Esophagus muscularis mucosa (tissue), 4 donors: ENCODE data around the gene MMP8. TPM values are rescaled to one million over a fixed set of nuclear protein-coding genes. Genes with fewer than 3 reads are reported as not detected.

Experiments
- DNase-seq: peaks from one replicate; pipeline ENCODE4 v3.0.0-alpha.2; 2017; ENCODE audit errors: extremely low spot score
- H3K27ac ChIP-seq, 4 donors: fragments of 200-600 bp; sonication (generic); replicated peaks in 1 of 4; 1 replicate in 3 of 4; 2 replicates in 1 of 4; pipeline ENCODE4 v1.5.1; 2016 to 2019; ENCODE audit warnings: mild to moderate bottlenecking in 1 of 4
- H3K27me3 ChIP-seq, 4 donors: fragments of 200-600 bp; sonication (generic); one replicate each; pipeline versions ENCODE4 v1.5.1 to v1.6.0; 2016 to 2019
- H3K36me3 ChIP-seq, 4 donors: fragments of 200-600 bp; sonication (generic); one replicate each; pipeline ENCODE4 v1.5.1; 2016 to 2019
- H3K4me1 ChIP-seq, 4 donors: fragments of 200-600 bp; sonication (generic); one replicate each; pipeline ENCODE4 v1.5.1; 2016 to 2019
- H3K4me3 ChIP-seq, 4 donors: fragments of 200-600 bp; sonication (generic); 1 replicate in 2 of 4; 2 replicates in 2 of 4; pipeline ENCODE4 v1.5.1; 2016 to 2019; ENCODE audit warnings: mild to moderate bottlenecking in 4 of 4, moderate library complexity in 1 of 4
- H3K9me3 ChIP-seq, 4 donors: fragments of 200-600 bp; sonication (generic); 1 replicate in 3 of 4; 2 replicates in 1 of 4; pipeline ENCODE4 v1.5.1; 2016 to 2019
- EP300 ChIP-seq: sonication (generic); formaldehyde crosslinking; IDR thresholded peaks from one replicate; pipeline ENCODE4 v1.6.1; 2017; ENCODE audit warnings: antibody characterized with exemption
- POLR2A ChIP-seq: fragments of 450-650 bp; IDR thresholded peaks from one replicate; pipeline ENCODE4 v1.6.1; 2017; ENCODE audit warnings: antibody characterized with exemption, moderate library complexity, mild to moderate bottlenecking, low read depth
- POLR2AphosphoS5 ChIP-seq, 2 donors: sonication (generic); formaldehyde crosslinking; IDR thresholded peaks; one replicate each; pipeline ENCODE4 v1.6.1; 2017; ENCODE audit warnings: antibody characterized with exemption in 2 of 2
- WGBS: methylation state at CpG from one replicate; pipeline ENCODE4 v1.1.5; 2018; 5-methylcytosine and 5-hydroxymethylcytosine counted together
- intact Hi-C: fragments of 100-400 bp; cut with DNase I; formaldehyde crosslinking; loops from one replicate; pipeline ENCODE4 v1.15.1; 2023
- total RNA-seq, 4 donors: library from RNA; depleted of rRNA; stranded (reverse); fragments of >200 nt; gene quantifications; one replicate each; pipeline versions ENCODE4 v1.1.0 to v1.2.1, GENCODE V29; 2016
- TF ChIP-seq, protein P1 (sequence below), 3 experiments: fragments of 200-600 bp in 2 of 3; fragments of 450-650 bp in 1 of 3; sonication (generic) in 2 of 3; IDR thresholded peaks; one replicate each; pipeline ENCODE4 v1.5.1; 2017 to 2019; ENCODE audit warnings: antibody characterized with exemption in 3 of 3, mild to moderate bottlenecking in 2 of 3, moderate library complexity in 1 of 3

MMP8 gene, protein sequence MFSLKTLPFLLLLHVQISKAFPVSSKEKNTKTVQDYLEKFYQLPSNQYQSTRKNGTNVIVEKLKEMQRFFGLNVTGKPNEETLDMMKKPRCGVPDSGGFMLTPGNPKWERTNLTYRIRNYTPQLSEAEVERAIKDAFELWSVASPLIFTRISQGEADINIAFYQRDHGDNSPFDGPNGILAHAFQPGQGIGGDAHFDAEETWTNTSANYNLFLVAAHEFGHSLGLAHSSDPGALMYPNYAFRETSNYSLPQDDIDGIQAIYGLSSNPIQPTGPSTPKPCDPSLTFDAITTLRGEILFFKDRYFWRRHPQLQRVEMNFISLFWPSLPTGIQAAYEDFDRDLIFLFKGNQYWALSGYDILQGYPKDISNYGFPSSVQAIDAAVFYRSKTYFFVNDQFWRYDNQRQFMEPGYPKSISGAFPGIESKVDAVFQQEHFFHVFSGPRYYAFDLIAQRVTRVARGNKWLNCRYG
- total RNA-seq = 1 to 10 TPM in 1 of 4 donors, under 1 TPM in 1, not detected in 2; 0.23 to 1.3 TPM

DNA sequence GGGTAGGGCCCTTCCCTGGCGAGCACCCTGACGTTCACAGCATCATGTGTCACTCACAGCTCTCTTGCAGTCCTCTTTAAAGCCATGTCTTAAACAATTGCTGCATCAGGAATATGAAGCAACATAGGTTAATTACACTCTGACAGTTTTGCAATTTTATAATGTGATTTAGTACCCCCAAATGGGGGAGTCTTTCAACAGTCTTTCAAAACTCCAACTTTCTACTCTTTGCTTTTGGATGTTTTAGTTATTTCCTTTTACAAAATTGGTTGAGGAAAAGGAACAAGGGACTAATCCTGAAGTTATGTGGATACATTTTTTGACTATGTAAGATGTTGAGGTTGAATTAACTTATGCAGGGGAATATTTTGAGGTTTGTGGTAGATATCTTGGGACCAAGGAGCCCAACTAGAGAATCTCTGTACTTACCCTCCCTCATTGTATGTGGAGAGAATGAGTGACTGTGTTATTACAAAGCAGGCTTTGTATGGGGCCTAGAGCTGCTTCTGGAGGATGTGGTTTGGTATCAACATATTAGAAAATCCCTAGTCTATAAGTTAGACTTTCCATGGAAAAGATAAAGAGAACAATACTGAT lies at the start of gene MMP8:
Gene MMP8, minus strand, starts transcription at position 51 of the 597 bp plus-strand sequence. CDS start 99 bp downstream, outside the sequence.
- intact Hi-C loops = no loop called here
- Histone ChIP-seq H3K4me3 (no peak within 1 kb of the TSS), H3K36me3 (no peaks in the 10 kb centered on the region), H3K27ac (no peak within 1 kb of the TSS), H3K27me3 (no peaks in the 10 kb centered on the region), H3K4me1 (peaks cover 0 to 2% (median 0%) of the 10 kb centered on the region in 4 donors), H3K9me3 (peaks cover 0 to 5% (median 0%) of the 10 kb centered on the region in 4 donors)
- TF ChIP-seq, protein P1, sequence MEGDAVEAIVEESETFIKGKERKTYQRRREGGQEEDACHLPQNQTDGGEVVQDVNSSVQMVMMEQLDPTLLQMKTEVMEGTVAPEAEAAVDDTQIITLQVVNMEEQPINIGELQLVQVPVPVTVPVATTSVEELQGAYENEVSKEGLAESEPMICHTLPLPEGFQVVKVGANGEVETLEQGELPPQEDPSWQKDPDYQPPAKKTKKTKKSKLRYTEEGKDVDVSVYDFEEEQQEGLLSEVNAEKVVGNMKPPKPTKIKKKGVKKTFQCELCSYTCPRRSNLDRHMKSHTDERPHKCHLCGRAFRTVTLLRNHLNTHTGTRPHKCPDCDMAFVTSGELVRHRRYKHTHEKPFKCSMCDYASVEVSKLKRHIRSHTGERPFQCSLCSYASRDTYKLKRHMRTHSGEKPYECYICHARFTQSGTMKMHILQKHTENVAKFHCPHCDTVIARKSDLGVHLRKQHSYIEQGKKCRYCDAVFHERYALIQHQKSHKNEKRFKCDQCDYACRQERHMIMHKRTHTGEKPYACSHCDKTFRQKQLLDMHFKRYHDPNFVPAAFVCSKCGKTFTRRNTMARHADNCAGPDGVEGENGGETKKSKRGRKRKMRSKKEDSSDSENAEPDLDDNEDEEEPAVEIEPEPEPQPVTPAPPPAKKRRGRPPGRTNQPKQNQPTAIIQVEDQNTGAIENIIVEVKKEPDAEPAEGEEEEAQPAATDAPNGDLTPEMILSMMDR (IDR thresholded peaks at IDR 0.05) = no peak
- no peak for TF ChIP-seq EP300
- TF ChIP-seq POLR2A = no peak
- no peak for TF ChIP-seq POLR2AphosphoS5 (IDR thresholded peaks at IDR 0.05)
- DNase-seq = no peak
- 44% methylated on average over 2 of the region's 2 CpGs for WGBS

DNA sequence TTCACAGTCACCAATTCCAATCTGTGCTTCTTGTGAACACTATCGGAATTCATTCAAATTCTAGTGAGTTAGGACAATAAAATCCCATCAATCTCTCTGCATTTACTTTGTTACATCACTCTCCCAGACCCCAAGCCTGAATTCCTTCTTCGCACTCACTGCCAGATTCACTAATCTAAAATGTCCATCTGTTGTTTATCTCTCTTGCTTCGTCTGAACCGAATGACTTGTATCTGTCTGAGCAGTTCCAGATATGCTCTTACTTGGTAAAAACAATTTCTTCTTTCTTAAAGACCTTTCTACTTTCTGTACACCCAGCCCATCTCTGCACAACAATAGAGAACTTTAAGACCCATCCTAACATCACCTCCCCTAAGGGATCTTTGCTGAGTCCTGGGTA lies 48.6 kb upstream of the MMP8 start:
- Histone ChIP-seq H3K27me3 (no peaks in the 10 kb centered on the region), H3K4me1 (no peaks in the 10 kb centered on the region), H3K4me3 (no peak overlapping the region), H3K27ac (no peak overlapping the region), H3K9me3 (no peaks in the 10 kb centered on the region), H3K36me3 (no peaks in the 10 kb centered on the region)
- no peak for DNase-seq
- intact Hi-C loops = no loop called here
- 66% methylated on average over 4 of the region's 4 CpGs for WGBS
- TF ChIP-seq, protein P1 (IDR thresholded peaks at IDR 0.05) = no peak
- TF ChIP-seq POLR2A (no peak), EP300 (no peak), POLR2AphosphoS5 (IDR thresholded peaks at IDR 0.05) (no peak)

DNA sequence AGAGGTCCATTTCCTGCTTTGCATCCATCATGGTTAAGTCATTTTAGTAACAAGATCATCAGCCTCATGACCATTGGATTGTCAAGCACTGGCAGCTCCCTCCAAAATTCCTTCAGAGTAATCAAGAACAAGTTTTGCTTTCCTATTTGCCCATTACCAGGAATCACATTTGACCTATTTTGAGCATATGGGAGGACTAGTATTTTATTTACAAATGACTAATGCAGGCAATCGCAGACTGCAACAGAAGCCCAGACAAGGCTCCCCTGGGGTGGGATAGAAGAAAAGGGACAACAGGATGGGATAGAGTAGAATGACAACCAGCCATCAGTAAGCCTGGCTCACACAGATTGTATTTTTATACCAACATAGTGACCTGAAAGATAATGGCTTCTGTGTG lies 46.6 kb upstream of the MMP8 start:
- no peak overlapping the region for H3K4me3 ChIP-seq
- 56% methylated on average over 1 of the region's 1 CpG for WGBS
- H3K36me3 ChIP-seq = no peaks in the 10 kb centered on the region
- TF ChIP-seq EP300 = no peak
- no peak for TF ChIP-seq POLR2A
- no peak for TF ChIP-seq POLR2AphosphoS5 (IDR thresholded peaks at IDR 0.05)
- TF ChIP-seq, protein P1 (IDR thresholded peaks at IDR 0.05) = no peak
- no peaks in the 10 kb centered on the region for H3K27me3 ChIP-seq
- H3K27ac ChIP-seq = no peak overlapping the region
- no peaks in the 10 kb centered on the region for H3K9me3 ChIP-seq
- no peaks in the 10 kb centered on the region for H3K4me1 ChIP-seq
- intact Hi-C loops = no loop called here
- no peak for DNase-seq

DNA sequence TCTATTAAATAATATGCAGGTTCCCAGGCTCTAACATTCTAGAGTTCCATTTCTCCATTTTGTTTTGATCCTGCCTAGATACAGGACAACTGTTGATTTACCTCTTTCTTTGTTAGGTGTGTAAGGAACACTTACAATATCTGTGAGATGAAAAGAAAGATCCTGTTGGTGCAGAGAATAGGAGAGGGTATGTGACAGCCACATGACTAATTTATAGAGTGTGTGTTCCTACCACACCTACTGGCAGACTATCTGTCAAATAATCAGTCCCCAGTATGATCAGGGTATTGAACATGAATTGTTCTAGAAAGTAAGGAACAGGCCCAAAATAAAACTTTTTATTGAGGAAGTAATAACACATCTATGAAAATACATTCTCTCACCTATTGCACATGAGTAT lies 45.4 kb upstream of the MMP8 start:
- no peak overlapping the region for H3K27ac ChIP-seq
- TF ChIP-seq POLR2AphosphoS5 (IDR thresholded peaks at IDR 0.05) = no peak
- TF ChIP-seq EP300 = no peak
- TF ChIP-seq POLR2A = no peak
- TF ChIP-seq, protein P1 (IDR thresholded peaks at IDR 0.05) = no peak
- intact Hi-C loops = no loop called here
- no peaks in the 10 kb centered on the region for H3K27me3 ChIP-seq
- no peaks in the 10 kb centered on the region for H3K36me3 ChIP-seq
- H3K9me3 ChIP-seq = no peaks in the 10 kb centered on the region
- H3K4me1 ChIP-seq = no peaks in the 10 kb centered on the region
- no peak overlapping the region for H3K4me3 ChIP-seq
- DNase-seq = no peak
